Keratinocyte (primary cell): Measurements from ENCODE around the gene CLEC16A.

Experiments used
- CTCF ChIP-seq, 3 experiments: IDR thresholded peaks in 1 of 3; conservative IDR thresholded peaks in 1 of 3; optimal IDR thresholded peaks in 1 of 3; 2 replicates in 2 of 3; 3 replicates in 1 of 3; pipeline versions ENCODE3 to v1.5.1; 2011; ENCODE audit warnings: low read length in 3 of 3, mild to moderate bottlenecking in 3 of 3, moderate library complexity in 2 of 3, control low read depth in 1 of 3, inconsistent platforms in 1 of 3; ENCODE audit not compliant: insufficient read depth in 2 of 3; ENCODE audit errors: extremely low read depth in 1 of 3
- EZH2 ChIP-seq: IDR thresholded peaks from one replicate; pipeline ENCODE4 v1.6.1; 2012; ENCODE audit warnings: inconsistent platforms, mild to moderate bottlenecking, low read length, moderate library complexity

DNA sequence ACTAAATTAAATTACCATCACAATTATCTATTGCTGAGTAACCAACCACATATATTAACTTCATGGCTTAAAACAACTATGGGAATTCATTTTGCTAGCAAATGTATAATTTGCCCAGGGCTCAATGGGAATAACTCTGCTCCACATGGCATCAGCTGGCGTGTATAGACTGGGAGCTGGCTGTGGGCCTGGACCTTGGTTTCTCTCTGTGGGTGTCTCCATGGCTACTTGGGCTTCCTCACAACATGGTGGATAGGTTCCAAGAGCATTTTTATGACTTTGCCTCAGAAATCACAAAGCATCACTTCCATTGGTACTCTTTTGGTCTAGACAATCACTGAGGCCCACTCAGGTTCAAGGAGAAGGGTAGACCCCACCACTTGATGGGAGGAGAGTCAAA, 166.8 kb downstream of the CLEC16A start:
- TF ChIP-seq CTCF (optimal IDR thresholded peaks at IDR 0.05 in 1 of 3, IDR thresholded peaks at IDR 0.05 in 1 of 3, conservative IDR thresholded peaks at IDR 0.05 in 1 of 3; ENCODE audit: extremely low read depth in 1 of 3, insufficient read depth in 2 of 3, low read length in 3 of 3) = no peak
- no peak for TF ChIP-seq EZH2
